ENCODE results near the gene C13orf46. TPM values are rescaled to one million over a fixed set of nuclear protein-coding genes. Genes with fewer than 3 reads are reported as not detected.

C13orf46 gene
- total and polyA plus RNA-seq, 2 donors (not counting 1 experiment from before 2014, with no cell fraction given) = 1.4 to 4.8 TPM

GRCh38 chr13:113943821-113944565, 29.9 kb downstream of the C13orf46 start:
- no peaks in the 10 kb centered on the region for H3K36me3 ChIP-seq (replicated peaks in 1 of 2; ENCODE audit: control extremely low read depth in 1 of 2, control insufficient read depth in 1 of 2, extremely low read depth in 1 of 2, insufficient read depth in 2 of 2, low read length in 1 of 2)
- no peaks in the 10 kb centered on the region for H4K20me1 ChIP-seq (ENCODE audit: control insufficient read depth, insufficient read depth, low read length, poor library complexity, severe bottlenecking)
- WGBS (ENCODE audit: insufficient coverage) = 89% methylated on average over 19 of the region's 19 CpGs
- Mint-ChIP-seq H3K4me1 (peaks cover 8% of the 10 kb centered on the region), H3K27me3 (no peaks in the 10 kb centered on the region), H3K4me3 (no peak overlapping the region), H3K27ac (no peak overlapping the region), H3K9me3 (ENCODE audit: insufficient read depth) (no peaks in the 10 kb centered on the region)
- H3K79me2 ChIP-seq (ENCODE audit: control insufficient read depth, insufficient read depth, low read length) = no peaks in the 10 kb centered on the region
- H3K4me3 ChIP-seq (ENCODE audit: control extremely low read depth in 1 of 5, extremely low read depth in 1 of 5, insufficient read depth in 1 of 5, low read depth in 2 of 5, low read length in 4 of 5) = no peak overlapping the region
- CTCF ChIA-PET = no interaction called here
- TF ChIP-seq EZH2 (IDR thresholded peaks at IDR 0.05; ENCODE audit: borderline replicate concordance, insufficient read depth, low read depth, low read length, poor library complexity, severe bottlenecking) (no peak), CTCF (IDR thresholded peaks at IDR 0.05) (no peak)
- DNase-seq (no peak), ATAC-seq (ENCODE audit: low read depth) (no peak)
- no peak overlapping the region for H2AFZ ChIP-seq (ENCODE audit: insufficient read depth, low read depth, low read length, poor library complexity, severe bottlenecking)
- no peak overlapping the region for H3K9ac ChIP-seq (ENCODE audit: low read length)
- no peaks in the 10 kb centered on the region for H3K27me3 ChIP-seq (replicated peaks in 1 of 4; ENCODE audit: control extremely low read depth in 1 of 4, control insufficient read depth in 3 of 4, insufficient read depth in 4 of 4, low read length in 3 of 4)
- H3K27ac ChIP-seq (ENCODE audit: low read length in 2 of 2) = no peak overlapping the region
- intact Hi-C loops (cut with micrococcal nuclease) = no loop called here
- H3K4me1 ChIP-seq (ENCODE audit: control insufficient read depth in 2 of 2, insufficient read depth in 2 of 2, low read length in 2 of 2) = peaks cover 0 to 10% of the 10 kb centered on the region in 2 donors
- POLR2A ChIA-PET = no interaction called here
- no peak overlapping the region for H3K4me2 ChIP-seq (replicated peaks; ENCODE audit: low read depth, low read length, poor library complexity, severe bottlenecking)
- peaks cover 0 to 9% (median 0%) of the 10 kb centered on the region in 3 donors for H3K9me3 ChIP-seq (ENCODE audit: control extremely low read depth in 1 of 3, control insufficient read depth in 2 of 3, insufficient read depth in 1 of 3, low read length in 2 of 3)

GRCh38 chr13:113942591-113943103, 31.2 kb downstream of the C13orf46 start:
- Histone ChIP-seq H3K9ac (ENCODE audit: low read length) (no peak overlapping the region), H4K20me1 (ENCODE audit: control insufficient read depth, insufficient read depth, low read length, poor library complexity, severe bottlenecking) (no peaks in the 10 kb centered on the region), H3K27me3 (replicated peaks in 1 of 4; ENCODE audit: control extremely low read depth in 1 of 4, control insufficient read depth in 3 of 4, insufficient read depth in 4 of 4, low read length in 3 of 4) (no peaks in the 10 kb centered on the region), H3K4me1 (ENCODE audit: control insufficient read depth in 2 of 2, insufficient read depth in 2 of 2, low read length in 2 of 2) (peaks cover 0 to 1% of the 10 kb centered on the region in 2 donors), H3K9me3 (ENCODE audit: control extremely low read depth in 1 of 3, control insufficient read depth in 2 of 3, insufficient read depth in 1 of 3, low read length in 2 of 3) (peaks cover 0 to 4% (median 0%) of the 10 kb centered on the region in 3 donors), H3K4me2 (replicated peaks; ENCODE audit: low read depth, low read length, poor library complexity, severe bottlenecking) (no peak overlapping the region), H3K79me2 (ENCODE audit: control insufficient read depth, insufficient read depth, low read length) (no peaks in the 10 kb centered on the region), H3K27ac (ENCODE audit: low read length in 2 of 2) (no peak overlapping the region), H3K36me3 (replicated peaks in 1 of 2; ENCODE audit: control extremely low read depth in 1 of 2, control insufficient read depth in 1 of 2, extremely low read depth in 1 of 2, insufficient read depth in 2 of 2, low read length in 1 of 2) (no peaks in the 10 kb centered on the region), H2AFZ (ENCODE audit: insufficient read depth, low read depth, low read length, poor library complexity, severe bottlenecking) (no peak overlapping the region), H3K4me3 (ENCODE audit: control extremely low read depth in 1 of 5, extremely low read depth in 1 of 5, insufficient read depth in 1 of 5, low read depth in 2 of 5, low read length in 4 of 5) (no peak overlapping the region)
- Mint-ChIP-seq H3K27me3 (peaks cover 11% of the 10 kb centered on the region), H3K4me3 (no peak overlapping the region), H3K4me1 (no peaks in the 10 kb centered on the region), H3K9me3 (ENCODE audit: insufficient read depth) (no peaks in the 10 kb centered on the region), H3K27ac (no peak overlapping the region)
- WGBS (ENCODE audit: insufficient coverage) = 94% methylated on average over 23 of the region's 23 CpGs
- DNase-seq (no peak), ATAC-seq (ENCODE audit: low read depth) (no peak)
- TF ChIP-seq CTCF (IDR thresholded peaks at IDR 0.05) (no peak), EZH2 (IDR thresholded peaks at IDR 0.05; ENCODE audit: borderline replicate concordance, insufficient read depth, low read depth, low read length, poor library complexity, severe bottlenecking) (no peak)
- ChIA-PET CTCF (no interaction called here), POLR2A (no interaction called here)
- intact Hi-C loops (cut with micrococcal nuclease) = no loop called here

All from B cell (primary cell).